ENCODE results near the gene FRMD8. TPM values are rescaled to one million over a fixed set of nuclear protein-coding genes. Genes with fewer than 3 reads are reported as not detected.

The FRMD8 gene
- total RNA-seq, 4 donors from 2014 or later: 11.5 to 51.7 (median 20.1) TPM

DNA sequence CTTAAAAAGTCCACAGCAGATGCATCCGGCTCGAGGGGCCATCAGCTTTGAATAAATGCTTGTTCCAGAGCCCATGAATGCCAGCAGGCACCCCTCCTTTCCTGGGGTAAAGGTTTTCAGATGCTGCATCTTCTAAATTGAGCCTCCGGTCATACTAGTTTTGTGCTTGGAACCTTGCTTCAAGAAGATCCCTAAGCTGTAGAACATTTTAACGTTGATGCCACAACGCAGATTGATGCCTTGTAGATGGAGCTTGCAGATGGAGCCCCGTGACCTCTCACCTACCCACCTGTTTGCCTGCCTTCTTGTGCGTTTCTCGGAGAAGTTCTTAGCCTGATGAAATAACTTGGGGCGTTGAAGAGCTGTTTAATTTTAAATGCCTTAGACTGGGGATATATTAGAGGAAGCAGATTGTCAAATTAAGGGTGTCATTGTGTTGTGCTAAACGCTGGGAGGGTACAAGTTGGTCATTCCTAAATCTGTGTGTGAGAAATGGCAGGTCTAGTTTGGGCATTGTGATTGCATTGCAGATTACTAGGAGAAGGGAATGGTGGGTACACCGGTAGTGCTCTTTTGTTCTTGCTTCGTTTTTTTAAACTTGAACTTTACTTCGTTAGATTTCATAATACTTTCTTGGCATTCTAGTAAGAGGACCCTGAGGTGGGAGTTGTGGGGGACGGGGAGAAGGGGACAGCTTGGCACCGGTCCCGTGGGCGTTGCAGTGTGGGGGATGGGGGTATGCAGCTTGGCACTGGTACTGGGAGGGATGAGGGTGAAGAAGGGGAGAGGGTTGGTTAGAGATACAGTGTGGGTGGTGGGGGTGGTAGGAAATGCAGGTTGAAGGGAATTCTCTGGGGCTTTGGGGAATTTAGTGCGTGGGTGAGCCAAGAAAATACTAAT, 38.0 kb downstream of the FRMD8 start:
- Histone ChIP-seq H3K36me3 (peaks cover 5 to 61% of the 10 kb centered on the region in 2 donors), H3K4me1 (peaks cover 25 to 39% of the 10 kb centered on the region in 2 donors)
- intact Hi-C loops (cut with DNase I; ENCODE audit: low total_unique reads): no loop called here

DNA sequence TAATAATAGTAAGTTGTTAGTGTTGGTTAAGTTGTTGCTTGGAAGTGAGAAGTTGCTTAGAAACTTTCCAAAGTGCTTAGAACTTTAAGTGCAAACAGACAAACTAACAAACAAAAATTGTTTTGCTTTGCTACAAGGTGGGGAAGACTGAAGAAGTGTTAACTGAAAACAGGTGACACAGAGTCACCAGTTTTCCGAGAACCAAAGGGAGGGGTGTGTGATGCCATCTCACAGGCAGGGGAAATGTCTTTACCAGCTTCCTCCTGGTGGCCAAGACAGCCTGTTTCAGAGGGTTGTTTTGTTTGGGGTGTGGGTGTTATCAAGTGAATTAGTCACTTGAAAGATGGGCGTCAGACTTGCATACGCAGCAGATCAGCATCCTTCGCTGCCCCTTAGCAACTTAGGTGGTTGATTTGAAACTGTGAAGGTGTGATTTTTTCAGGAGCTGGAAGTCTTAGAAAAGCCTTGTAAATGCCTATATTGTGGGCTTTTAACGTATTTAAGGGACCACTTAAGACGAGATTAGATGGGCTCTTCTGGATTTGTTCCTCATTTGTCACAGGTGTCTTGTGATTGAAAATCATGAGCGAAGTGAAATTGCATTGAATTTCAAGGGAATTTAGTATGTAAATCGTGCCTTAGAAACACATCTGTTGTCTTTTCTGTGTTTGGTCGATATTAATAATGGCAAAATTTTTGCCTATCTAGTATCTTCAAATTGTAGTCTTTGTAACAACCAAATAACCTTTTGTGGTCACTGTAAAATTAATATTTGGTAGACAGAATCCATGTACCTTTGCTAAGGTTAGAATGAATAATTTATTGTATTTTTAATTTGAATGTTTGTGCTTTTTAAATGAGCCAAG, 38.9 kb downstream of the FRMD8 start:
- Histone ChIP-seq H3K9me3 (no peaks in the 10 kb centered on the region), H3K4me3 (peak overlapping the region; percentile 81 to 95 (median 90)), H3K27ac (peak overlapping the region; percentile 98 to 100 (median 100)), H3K27me3 (no peaks in the 10 kb centered on the region), H3K36me3 (peaks cover 5 to 68% of the 10 kb centered on the region in 2 donors), H3K4me1 (peaks cover 31 to 37% of the 10 kb centered on the region in 2 donors)
- in situ Hi-C loops (cut with MboI; ENCODE audit: low sequenced_read_pairs in 4 of 4) (loop anchor here in 2 of 4 donors (10.0 kb wide), 2 partner anchors 49 to 79 kb away; no protein-coding TSS in a partner anchor), intact Hi-C loops (cut with DNase I; ENCODE audit: low total_unique reads) (no loop called here)
- TF ChIP-seq, protein P1, sequence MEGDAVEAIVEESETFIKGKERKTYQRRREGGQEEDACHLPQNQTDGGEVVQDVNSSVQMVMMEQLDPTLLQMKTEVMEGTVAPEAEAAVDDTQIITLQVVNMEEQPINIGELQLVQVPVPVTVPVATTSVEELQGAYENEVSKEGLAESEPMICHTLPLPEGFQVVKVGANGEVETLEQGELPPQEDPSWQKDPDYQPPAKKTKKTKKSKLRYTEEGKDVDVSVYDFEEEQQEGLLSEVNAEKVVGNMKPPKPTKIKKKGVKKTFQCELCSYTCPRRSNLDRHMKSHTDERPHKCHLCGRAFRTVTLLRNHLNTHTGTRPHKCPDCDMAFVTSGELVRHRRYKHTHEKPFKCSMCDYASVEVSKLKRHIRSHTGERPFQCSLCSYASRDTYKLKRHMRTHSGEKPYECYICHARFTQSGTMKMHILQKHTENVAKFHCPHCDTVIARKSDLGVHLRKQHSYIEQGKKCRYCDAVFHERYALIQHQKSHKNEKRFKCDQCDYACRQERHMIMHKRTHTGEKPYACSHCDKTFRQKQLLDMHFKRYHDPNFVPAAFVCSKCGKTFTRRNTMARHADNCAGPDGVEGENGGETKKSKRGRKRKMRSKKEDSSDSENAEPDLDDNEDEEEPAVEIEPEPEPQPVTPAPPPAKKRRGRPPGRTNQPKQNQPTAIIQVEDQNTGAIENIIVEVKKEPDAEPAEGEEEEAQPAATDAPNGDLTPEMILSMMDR (IDR thresholded peaks at IDR 0.05 in 4 of 5, conservative IDR thresholded peaks at IDR 0.05 in 1 of 5): peak in 2 of 5 experiments; percentile 15 to 30
- TF ChIP-seq POLR2A (IDR thresholded peaks at IDR 0.05): no peak
- DNase-seq (peak in 1 of 2 donors; percentile 57), ATAC-seq (no peak)

More for the DNA sequence above, 38.0 kb downstream of the FRMD8 start:
- Histone ChIP-seq H3K9me3 (no peaks in the 10 kb centered on the region), H3K4me3 (peak overlapping the region; percentile 81 to 95 (median 90)), H3K27me3 (no peaks in the 10 kb centered on the region), H3K27ac (peak overlapping the region; percentile 98 to 100 (median 100))
- DNase-seq (peak in 1 of 2 donors; percentile 53), ATAC-seq (no peak)
- in situ Hi-C loops (cut with MboI; ENCODE audit: low sequenced_read_pairs in 4 of 4): loop anchor here in 2 of 4 donors (10.0 kb wide), 2 partner anchors 50 to 80 kb away; no protein-coding TSS in a partner anchor
- TF ChIP-seq, protein P1 (IDR thresholded peaks at IDR 0.05 in 4 of 5, conservative IDR thresholded peaks at IDR 0.05 in 1 of 5): no peak
- no peak for TF ChIP-seq POLR2A (IDR thresholded peaks at IDR 0.05)

DNA sequence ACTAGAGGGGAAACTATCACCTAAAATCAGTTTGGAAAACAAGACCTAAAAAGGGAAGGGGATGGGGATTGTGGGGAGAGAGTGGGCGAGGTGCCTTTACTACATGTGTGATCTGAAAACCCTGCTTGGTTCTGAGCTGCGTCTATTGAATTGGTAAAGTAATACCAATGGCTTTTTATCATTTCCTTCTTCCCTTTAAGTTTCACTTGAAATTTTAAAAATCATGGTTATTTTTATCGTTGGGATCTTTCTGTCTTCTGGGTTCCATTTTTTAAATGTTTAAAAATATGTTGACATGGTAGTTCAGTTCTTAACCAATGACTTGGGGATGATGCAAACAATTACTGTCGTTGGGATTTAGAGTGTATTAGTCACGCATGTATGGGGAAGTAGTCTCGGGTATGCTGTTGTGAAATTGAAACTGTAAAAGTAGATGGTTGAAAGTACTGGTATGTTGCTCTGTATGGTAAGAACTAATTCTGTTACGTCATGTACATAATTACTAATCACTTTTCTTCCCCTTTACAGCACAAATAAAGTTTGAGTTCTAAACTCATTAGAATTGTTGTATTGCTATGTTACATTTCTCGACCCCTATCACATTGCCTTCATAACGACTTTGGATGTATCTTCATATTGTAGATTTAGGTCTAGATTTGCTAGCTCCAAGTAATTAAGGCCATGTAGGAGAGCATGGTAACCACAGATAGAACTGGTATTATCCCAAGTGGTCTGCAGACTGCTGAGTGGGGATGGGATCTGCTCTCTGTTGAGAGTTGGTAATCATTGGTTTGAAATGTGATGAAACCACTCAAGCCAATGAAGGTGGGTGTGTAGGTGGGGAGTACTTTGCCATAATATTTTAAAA, 39.8 kb downstream of the FRMD8 start:
- Histone ChIP-seq H3K36me3 (peaks cover 5 to 77% of the 10 kb centered on the region in 2 donors), H3K9me3 (no peaks in the 10 kb centered on the region), H3K4me3 (peak overlapping the region; percentile 81 to 95 (median 90)), H3K4me1 (peaks cover 32 to 34% of the 10 kb centered on the region in 2 donors), H3K27ac (peak overlapping the region; percentile 98 to 100 (median 100)), H3K27me3 (no peaks in the 10 kb centered on the region)
- ATAC-seq: peak; percentile 14 to 24
- in situ Hi-C loops (cut with MboI; ENCODE audit: low sequenced_read_pairs in 4 of 4) (loop anchor here in 2 of 4 donors (10.0 kb wide), 2 partner anchors 49 to 79 kb away; no protein-coding TSS in a partner anchor), intact Hi-C loops (cut with DNase I; ENCODE audit: low total_unique reads) (no loop called here)
- no peak for TF ChIP-seq POLR2A (IDR thresholded peaks at IDR 0.05)
- TF ChIP-seq, protein P1 (IDR thresholded peaks at IDR 0.05 in 4 of 5, conservative IDR thresholded peaks at IDR 0.05 in 1 of 5): no peak
- no peak for DNase-seq

All from gastrocnemius medialis (tissue), 4 donors.